ENCODE results near the gene PLD4.

PLD4 gene

DNA sequence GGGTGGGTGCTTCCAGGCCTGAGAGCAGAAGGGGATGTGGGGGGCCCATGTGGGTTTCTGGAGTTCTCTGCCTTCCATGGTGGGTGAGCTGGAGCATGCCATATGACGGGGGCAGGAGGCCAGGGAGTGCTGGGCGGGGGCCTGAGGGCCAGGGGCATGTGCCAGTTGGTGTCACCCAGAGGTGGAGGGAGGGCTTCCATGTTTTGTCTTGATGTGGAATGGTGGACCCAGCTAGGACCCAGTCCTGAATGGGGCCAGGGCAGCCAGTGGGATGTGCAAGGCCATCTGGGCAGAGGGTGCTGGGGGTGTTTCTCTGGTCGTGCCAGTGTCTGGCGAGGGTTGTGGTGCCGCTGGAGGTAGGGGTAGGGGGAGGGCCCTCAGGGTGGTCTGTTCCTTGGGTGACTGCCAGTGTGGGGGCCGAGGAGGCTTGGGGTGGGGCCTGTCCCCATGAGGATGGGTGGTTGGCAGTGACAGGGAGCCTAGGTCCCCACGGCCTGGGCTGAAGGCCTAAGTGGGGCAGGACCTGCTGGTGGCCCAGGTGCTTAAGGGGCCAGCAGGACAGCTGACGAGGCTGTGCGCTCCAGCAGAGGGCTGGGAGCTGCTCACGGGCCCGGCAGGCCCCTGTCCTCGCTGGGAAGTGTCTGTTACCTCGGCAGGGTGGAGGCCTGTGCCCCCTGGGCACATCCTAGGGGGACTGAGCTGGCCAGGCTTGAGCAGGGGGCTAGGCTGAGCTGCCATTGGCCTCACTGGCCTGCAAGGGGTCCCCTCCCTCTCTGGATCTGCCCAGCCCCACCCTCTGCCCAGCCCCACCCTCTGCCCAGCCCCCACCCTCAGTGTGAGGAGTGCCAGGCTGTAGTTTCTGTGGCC, 32.8 kb upstream of the PLD4 start:
- TF ChIP-seq, protein P1, sequence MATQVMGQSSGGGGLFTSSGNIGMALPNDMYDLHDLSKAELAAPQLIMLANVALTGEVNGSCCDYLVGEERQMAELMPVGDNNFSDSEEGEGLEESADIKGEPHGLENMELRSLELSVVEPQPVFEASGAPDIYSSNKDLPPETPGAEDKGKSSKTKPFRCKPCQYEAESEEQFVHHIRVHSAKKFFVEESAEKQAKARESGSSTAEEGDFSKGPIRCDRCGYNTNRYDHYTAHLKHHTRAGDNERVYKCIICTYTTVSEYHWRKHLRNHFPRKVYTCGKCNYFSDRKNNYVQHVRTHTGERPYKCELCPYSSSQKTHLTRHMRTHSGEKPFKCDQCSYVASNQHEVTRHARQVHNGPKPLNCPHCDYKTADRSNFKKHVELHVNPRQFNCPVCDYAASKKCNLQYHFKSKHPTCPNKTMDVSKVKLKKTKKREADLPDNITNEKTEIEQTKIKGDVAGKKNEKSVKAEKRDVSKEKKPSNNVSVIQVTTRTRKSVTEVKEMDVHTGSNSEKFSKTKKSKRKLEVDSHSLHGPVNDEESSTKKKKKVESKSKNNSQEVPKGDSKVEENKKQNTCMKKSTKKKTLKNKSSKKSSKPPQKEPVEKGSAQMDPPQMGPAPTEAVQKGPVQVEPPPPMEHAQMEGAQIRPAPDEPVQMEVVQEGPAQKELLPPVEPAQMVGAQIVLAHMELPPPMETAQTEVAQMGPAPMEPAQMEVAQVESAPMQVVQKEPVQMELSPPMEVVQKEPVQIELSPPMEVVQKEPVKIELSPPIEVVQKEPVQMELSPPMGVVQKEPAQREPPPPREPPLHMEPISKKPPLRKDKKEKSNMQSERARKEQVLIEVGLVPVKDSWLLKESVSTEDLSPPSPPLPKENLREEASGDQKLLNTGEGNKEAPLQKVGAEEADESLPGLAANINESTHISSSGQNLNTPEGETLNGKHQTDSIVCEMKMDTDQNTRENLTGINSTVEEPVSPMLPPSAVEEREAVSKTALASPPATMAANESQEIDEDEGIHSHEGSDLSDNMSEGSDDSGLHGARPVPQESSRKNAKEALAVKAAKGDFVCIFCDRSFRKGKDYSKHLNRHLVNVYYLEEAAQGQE (IDR thresholded peaks at IDR 0.05; ENCODE audit: insufficient read depth in 1 of 2, low read depth in 2 of 2, low read length in 2 of 2) = no peak
- TF ChIP-seq TAF1 (IDR thresholded peaks at IDR 0.05; ENCODE audit: borderline replicate concordance, insufficient read depth, low read length) = no peak
- TF ChIP-seq SIN3A (IDR thresholded peaks at IDR 0.05; ENCODE audit: borderline replicate concordance, insufficient read depth, low read length) = no peak
- TF ChIP-seq FOXP2 (optimal IDR thresholded peaks at IDR 0.05; ENCODE audit: borderline replicate concordance, extremely low read depth, extremely low read length, insufficient read depth) = no peak
- no peak for TF ChIP-seq POLR2AphosphoS5 (IDR thresholded peaks at IDR 0.05; ENCODE audit: low read depth, low read length)

DNA sequence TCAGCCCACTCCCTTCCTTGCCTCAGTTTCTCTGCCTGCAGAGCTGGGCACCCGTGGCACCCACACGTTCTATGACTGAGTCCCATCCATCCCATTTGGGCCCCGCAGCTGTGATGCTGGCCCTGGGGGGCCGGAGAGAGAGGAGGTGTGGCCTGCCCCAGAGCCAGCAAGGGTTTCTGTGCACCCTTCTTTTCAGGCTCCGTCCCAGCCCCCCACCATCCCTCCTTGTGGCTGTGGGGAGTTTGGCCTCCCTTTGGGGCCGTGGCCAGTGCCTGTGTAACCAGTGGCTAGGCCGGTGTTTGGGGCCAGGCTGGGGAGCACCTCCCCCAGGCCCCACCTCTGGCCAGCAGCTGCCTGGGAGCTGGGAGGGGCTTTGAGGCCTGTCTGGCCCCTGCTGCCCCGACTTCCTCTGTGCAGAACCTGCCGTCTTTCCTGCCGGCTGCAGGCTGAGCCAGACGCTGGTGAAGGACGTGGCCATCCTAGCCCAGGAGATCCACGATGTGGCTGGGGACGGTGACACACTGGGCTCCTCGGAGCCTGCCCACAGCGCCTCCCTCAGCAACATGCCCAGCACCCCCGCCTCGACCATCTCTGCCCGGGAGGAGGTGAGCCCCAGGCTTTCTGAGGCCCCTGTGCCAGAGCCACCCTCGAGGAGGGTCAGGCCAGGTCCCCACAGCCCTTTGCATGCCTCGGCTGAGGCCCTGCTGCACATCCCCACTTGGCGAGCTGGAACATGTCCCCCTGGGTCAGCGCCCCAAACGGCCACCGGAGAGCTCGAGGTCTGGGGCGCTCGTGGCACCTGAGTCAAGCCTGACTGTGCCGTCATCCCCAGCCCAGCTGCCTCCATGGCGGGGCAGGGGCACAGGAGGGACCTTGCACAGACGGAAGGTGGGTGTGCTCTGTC, 31.9 kb upstream of the PLD4 start:
- no peak for TF ChIP-seq FOXP2 (optimal IDR thresholded peaks at IDR 0.05; ENCODE audit: borderline replicate concordance, extremely low read depth, extremely low read length, insufficient read depth)
- no peak for TF ChIP-seq SIN3A (IDR thresholded peaks at IDR 0.05; ENCODE audit: borderline replicate concordance, insufficient read depth, low read length)
- no peak for TF ChIP-seq POLR2AphosphoS5 (IDR thresholded peaks at IDR 0.05; ENCODE audit: low read depth, low read length)
- no peak for TF ChIP-seq TAF1 (IDR thresholded peaks at IDR 0.05; ENCODE audit: borderline replicate concordance, insufficient read depth, low read length)

DNA sequence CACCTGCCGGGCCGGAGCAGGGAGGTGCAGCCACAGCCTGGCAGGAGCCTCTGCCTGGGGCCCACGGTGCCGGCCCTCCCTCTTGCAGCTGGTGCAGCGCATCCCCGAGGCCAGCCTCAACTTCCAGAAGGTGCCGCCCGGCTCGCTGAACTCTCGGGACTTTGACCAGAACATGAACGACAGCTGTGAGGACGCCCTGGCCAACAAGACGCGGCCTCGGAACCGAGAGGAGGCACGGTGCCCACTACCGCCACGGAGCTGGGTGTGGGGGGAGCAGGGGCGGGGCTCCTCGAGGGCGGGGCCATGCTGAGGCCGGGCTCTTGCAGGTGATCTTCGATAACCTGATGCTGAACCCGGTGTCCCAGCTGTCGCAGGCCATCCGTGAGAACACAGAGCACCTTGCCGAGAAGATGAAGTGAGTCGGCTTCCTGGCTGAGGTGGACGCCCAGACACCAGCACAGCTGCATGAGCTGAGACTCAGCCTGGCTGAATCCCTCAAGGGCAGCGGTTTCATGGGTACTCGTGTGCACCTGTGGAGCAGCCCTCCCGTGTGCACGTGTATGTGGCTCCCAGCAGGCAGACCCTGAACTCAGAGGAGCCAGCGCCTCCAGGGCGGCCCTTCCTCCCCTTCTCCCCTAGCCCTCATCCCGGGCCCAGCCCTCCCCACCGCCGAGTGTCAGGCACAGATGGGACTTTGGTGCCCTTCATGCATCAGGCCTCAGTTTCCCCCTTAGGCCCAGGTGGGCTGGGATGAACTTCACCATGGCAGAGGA, 31.1 kb upstream of the PLD4 start:
- TF ChIP-seq TAF1 (IDR thresholded peaks at IDR 0.05; ENCODE audit: borderline replicate concordance, insufficient read depth, low read length) = no peak
- TF ChIP-seq FOXP2 (optimal IDR thresholded peaks at IDR 0.05; ENCODE audit: borderline replicate concordance, extremely low read depth, extremely low read length, insufficient read depth) = no peak
- no peak for TF ChIP-seq SIN3A (IDR thresholded peaks at IDR 0.05; ENCODE audit: borderline replicate concordance, insufficient read depth, low read length)
- TF ChIP-seq, protein P1 (IDR thresholded peaks at IDR 0.05; ENCODE audit: insufficient read depth in 1 of 2, low read depth in 2 of 2, low read length in 2 of 2) = no peak
- TF ChIP-seq POLR2AphosphoS5 (IDR thresholded peaks at IDR 0.05; ENCODE audit: low read depth, low read length) = no peak

DNA sequence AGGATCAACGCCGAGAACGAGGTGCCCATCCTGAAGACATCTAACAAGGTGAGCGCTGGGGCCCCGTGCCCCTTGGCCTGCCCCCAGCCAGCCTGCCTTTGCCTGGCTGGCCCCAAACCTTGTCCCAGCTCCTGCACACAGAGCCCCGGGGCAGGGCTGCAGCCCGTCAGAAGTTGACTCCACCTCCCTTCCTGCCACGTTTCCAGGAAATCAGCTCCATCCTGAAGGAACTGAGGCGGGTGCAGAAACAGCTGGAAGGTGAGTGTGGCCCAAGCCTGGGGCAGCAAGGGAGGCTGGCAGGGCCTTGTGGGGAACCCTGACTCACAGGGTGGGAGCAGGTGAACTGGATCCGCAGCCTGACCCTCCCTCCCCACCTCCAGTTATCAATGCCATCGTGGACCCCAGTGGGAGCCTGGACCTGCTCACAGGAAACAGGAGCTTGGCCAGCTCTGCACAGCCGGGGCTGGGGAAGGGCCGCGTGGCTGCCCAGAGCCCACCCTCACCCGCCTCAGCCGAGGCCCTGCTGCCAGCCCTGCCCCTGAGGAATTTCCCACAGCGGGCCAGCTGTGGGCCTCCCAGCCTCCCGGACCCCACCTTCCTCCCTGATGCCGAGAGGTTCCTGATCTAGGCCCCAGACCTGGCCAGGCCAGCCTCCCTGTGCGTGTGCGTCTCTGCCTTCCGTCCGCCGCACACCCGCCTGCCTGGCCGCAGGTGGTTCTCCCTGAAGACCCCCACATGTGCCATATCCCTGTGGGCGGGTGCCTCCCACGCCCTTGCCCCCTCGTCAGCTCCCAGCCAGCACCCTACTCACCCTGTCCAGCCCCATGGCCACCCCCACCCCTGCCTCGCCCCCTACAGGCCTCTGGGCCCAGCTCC, 30.1 kb upstream of the PLD4 start:
- TF ChIP-seq SIN3A (IDR thresholded peaks at IDR 0.05; ENCODE audit: borderline replicate concordance, insufficient read depth, low read length) (no peak), TAF1 (IDR thresholded peaks at IDR 0.05; ENCODE audit: borderline replicate concordance, insufficient read depth, low read length) (no peak), POLR2AphosphoS5 (IDR thresholded peaks at IDR 0.05; ENCODE audit: low read depth, low read length) (no peak), FOXP2 (optimal IDR thresholded peaks at IDR 0.05; ENCODE audit: borderline replicate concordance, extremely low read depth, extremely low read length, insufficient read depth) (no peak)
- TF ChIP-seq, protein P1 (IDR thresholded peaks at IDR 0.05; ENCODE audit: insufficient read depth in 1 of 2, low read depth in 2 of 2, low read length in 2 of 2) = no peak
